Measurements from ENCODE around the gene TMEM273.
A peak's percentile ranks its signal among the peaks of the same experiment; 100 is the strongest.

DNA sequence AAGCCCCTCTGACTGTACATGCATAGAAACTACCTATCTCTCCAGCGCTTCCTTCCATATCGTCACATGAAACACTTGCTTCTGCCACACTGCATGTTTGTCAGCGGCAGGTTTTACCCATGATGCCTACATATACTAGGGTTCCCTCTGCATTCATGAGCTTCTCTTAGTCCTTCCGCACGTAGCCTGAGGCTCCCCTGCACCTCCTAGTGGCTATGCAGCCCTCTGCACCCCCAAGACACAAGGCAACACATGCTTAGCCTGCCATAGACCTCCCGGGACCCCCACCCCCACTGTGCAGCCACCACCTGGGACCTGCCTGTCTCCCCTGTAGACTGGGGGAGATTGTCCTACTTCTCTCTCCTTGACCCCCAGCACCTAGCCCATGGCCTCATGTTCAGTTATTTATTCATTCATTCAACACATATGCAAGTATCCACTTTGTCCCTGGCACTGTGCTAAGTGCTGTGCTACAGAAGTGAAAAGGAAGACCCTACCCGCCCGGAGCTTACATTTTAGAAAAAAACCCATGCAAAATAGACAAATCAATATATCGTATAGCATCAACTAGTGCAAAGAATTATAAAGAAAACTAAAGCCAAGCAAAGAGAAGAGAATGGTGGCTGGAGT lies 23.5 kb downstream of the TMEM273 start:
- peak; percentile 61 for TF ChIP-seq RAD21 (IDR thresholded peaks at IDR 0.05; ENCODE audit: low read depth)
- TF ChIP-seq CEBPB (IDR thresholded peaks at IDR 0.05), result no peak
- no peak for TF ChIP-seq YY1 (IDR thresholded peaks at IDR 0.05; ENCODE audit: low read depth)
- TF ChIP-seq, protein P1, sequence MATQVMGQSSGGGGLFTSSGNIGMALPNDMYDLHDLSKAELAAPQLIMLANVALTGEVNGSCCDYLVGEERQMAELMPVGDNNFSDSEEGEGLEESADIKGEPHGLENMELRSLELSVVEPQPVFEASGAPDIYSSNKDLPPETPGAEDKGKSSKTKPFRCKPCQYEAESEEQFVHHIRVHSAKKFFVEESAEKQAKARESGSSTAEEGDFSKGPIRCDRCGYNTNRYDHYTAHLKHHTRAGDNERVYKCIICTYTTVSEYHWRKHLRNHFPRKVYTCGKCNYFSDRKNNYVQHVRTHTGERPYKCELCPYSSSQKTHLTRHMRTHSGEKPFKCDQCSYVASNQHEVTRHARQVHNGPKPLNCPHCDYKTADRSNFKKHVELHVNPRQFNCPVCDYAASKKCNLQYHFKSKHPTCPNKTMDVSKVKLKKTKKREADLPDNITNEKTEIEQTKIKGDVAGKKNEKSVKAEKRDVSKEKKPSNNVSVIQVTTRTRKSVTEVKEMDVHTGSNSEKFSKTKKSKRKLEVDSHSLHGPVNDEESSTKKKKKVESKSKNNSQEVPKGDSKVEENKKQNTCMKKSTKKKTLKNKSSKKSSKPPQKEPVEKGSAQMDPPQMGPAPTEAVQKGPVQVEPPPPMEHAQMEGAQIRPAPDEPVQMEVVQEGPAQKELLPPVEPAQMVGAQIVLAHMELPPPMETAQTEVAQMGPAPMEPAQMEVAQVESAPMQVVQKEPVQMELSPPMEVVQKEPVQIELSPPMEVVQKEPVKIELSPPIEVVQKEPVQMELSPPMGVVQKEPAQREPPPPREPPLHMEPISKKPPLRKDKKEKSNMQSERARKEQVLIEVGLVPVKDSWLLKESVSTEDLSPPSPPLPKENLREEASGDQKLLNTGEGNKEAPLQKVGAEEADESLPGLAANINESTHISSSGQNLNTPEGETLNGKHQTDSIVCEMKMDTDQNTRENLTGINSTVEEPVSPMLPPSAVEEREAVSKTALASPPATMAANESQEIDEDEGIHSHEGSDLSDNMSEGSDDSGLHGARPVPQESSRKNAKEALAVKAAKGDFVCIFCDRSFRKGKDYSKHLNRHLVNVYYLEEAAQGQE (IDR thresholded peaks at IDR 0.05; ENCODE audit: low read depth), result no peak
- no peak for TF ChIP-seq EP300 (IDR thresholded peaks at IDR 0.05; ENCODE audit: borderline replicate concordance)
- TF ChIP-seq, protein P2, sequence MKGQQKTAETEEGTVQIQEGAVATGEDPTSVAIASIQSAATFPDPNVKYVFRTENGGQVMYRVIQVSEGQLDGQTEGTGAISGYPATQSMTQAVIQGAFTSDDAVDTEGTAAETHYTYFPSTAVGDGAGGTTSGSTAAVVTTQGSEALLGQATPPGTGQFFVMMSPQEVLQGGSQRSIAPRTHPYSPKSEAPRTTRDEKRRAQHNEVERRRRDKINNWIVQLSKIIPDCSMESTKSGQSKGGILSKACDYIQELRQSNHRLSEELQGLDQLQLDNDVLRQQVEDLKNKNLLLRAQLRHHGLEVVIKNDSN (IDR thresholded peaks at IDR 0.05), result no peak
- TF ChIP-seq, protein P3, sequence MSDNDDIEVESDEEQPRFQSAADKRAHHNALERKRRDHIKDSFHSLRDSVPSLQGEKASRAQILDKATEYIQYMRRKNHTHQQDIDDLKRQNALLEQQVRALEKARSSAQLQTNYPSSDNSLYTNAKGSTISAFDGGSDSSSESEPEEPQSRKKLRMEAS (IDR thresholded peaks at IDR 0.05), result no peak
- TF ChIP-seq TAF1 (IDR thresholded peaks at IDR 0.05; ENCODE audit: low read depth), result no peak
- TF ChIP-seq TEAD4 (IDR thresholded peaks at IDR 0.05), result no peak
- TF ChIP-seq EGR1 (IDR thresholded peaks at IDR 0.05), result no peak
